Right lobe of liver (tissue), 6 donors: ENCODE data around the gene SSBP2. TPM values are rescaled to one million over a fixed set of nuclear protein-coding genes. Genes with fewer than 3 reads are reported as not detected.

ENCODE experiments used
- ATAC-seq, 4 donors: fragments of 200-7000 bp; cut with Tn5 transposase; one replicate each; pipeline ENCODE4 v1.9.1; 2020; ENCODE audit warnings: mild to moderate bottlenecking in 4 of 4, moderate library complexity in 4 of 4
- DNase-seq, 3 donors: peaks; one replicate each; pipeline ENCODE4 v3.0.0-alpha.2; 2020
- H3K27ac ChIP-seq, 3 donors: fragments of 200-600 bp; one replicate each; pipeline ENCODE4 v1.8.0; 2022
- H3K27me3 ChIP-seq, 2 donors: fragments of 200-600 bp; one replicate each; pipeline ENCODE4 v1.8.0; 2022
- H3K36me3 ChIP-seq, 4 donors: fragments of 200-600 bp; sonication (generic) in 1 of 4; one replicate each; pipeline versions ENCODE4 v1.5.1 to v1.8.0; 2017 to 2022; ENCODE audit warnings: control low read depth in 1 of 4
- H3K4me1 ChIP-seq, 4 donors: fragments of 200-600 bp; sonication (generic) in 1 of 4; one replicate each; pipeline versions ENCODE4 v1.5.1 to v1.8.0; 2017 to 2022; ENCODE audit warnings: control low read depth in 1 of 4
- H3K4me3 ChIP-seq, 3 donors: fragments of 200-600 bp; one replicate each; pipeline ENCODE4 v1.8.0; 2022
- H3K9me3 ChIP-seq, 4 donors: fragments of 200-600 bp; sonication (generic) in 1 of 4; one replicate each; pipeline versions ENCODE4 v1.5.1 to v1.8.0; 2017 to 2022; ENCODE audit warnings: control low read depth in 1 of 4
- POLR2A ChIP-seq: fragments of 450-650 bp; IDR thresholded peaks from one replicate; pipeline ENCODE4 v1.6.1; 2017; ENCODE audit warnings: antibody characterized with exemption, mild to moderate bottlenecking
- WGBS: methylation state at CpG from one replicate; pipeline ENCODE4 v1.1.6; 2018; ENCODE audit warnings: low coverage, low lambda C conversion rate; ENCODE audit not compliant: insufficient coverage; ENCODE audit errors: missing lambda C conversion rate; 5-methylcytosine and 5-hydroxymethylcytosine counted together
- intact Hi-C, 2 donors: fragments of 100-400 bp; cut with DNase I; formaldehyde crosslinking; loops; one replicate each; pipeline versions ENCODE4 v1.11.2 to v1.14.1; 2022
- total RNA-seq, 6 experiments: library from RNA; depleted of rRNA in 2 of 6; stranded (reverse); fragments of >200 nt in 2 of 6; fragmentation: NEBNext Ultra II Directional in 3 of 6; extraction: Animal tissue kit (Norgen Biotek cat#: 25700) in 3 of 6; gene quantifications; one replicate each; pipeline versions ENCODE4 v1.1.0 to v1.2.4, GENCODE V29; 2016 to 2023
- TF ChIP-seq, protein P1 (sequence below), 4 donors: fragments of 200-600 bp in 3 of 4; fragments of 450-650 bp in 1 of 4; IDR thresholded peaks; one replicate each; pipeline versions ENCODE4 v1.5.1 to v1.8.0; 2016 to 2022; ENCODE audit warnings: antibody characterized with exemption in 4 of 4, mild to moderate bottlenecking in 2 of 4
- donor health status: DM: no; HTN: yes; CAD: no.
- donor health status: DM: no; HTN: no; CAD: no.
- donor health status: DM: no; HTN: no; CAD: no.
- donor health status: DM: no; HTN: yes; CAD: no.
- donor health status: DM: no; HTN: yes; CAD: no.

Gene SSBP2
- total RNA-seq, 6 experiments from 2014 or later = 2.0 to 4.8 (median 3.7) TPM

DNA sequence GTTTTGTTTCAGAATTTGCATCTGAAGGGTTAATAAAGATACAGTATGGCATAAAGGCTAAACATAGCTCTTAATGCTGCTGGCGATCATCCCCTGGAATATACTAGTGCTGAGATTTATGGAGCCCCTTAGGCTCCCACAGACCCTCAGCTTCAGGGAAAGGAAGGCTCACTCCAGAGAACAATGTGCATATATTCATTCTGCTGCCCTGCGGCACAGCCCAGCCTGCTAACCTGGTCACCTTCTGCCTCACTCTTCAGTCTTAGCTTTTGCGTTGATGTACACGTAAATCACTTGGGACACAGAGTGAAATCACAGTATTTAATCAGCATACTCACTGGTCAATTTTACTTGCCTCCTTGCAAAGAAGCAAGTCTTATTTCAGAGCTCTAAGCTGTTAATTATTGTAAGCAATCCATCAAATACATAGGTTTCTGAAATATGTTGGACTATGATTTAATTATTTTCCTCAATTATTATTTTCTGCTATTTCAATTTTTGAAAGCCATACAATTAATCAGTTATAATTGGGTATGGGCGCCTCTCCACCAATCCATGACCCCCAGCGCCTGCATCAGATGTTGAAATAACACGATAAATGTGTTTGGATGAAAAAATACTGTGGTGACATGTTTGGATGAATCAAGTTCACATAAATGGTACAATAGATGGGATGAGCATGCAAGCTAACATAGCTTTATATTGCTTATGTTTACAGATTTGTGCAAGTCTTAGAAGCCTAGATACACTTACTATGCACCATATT lies 345.6 kb downstream of the SSBP2 start:
- H3K4me3 ChIP-seq = no peak overlapping the region
- 85% methylated on average over 7 of the region's 7 CpGs for WGBS
- intact Hi-C loops = no loop called here
- H3K36me3 ChIP-seq = no peaks in the 10 kb centered on the region
- peaks cover 0 to 26% (median 7%) of the 10 kb centered on the region in 4 donors for H3K4me1 ChIP-seq
- DNase-seq (no peak), ATAC-seq (no peak)
- no peaks in the 10 kb centered on the region for H3K9me3 ChIP-seq
- TF ChIP-seq, protein P1, sequence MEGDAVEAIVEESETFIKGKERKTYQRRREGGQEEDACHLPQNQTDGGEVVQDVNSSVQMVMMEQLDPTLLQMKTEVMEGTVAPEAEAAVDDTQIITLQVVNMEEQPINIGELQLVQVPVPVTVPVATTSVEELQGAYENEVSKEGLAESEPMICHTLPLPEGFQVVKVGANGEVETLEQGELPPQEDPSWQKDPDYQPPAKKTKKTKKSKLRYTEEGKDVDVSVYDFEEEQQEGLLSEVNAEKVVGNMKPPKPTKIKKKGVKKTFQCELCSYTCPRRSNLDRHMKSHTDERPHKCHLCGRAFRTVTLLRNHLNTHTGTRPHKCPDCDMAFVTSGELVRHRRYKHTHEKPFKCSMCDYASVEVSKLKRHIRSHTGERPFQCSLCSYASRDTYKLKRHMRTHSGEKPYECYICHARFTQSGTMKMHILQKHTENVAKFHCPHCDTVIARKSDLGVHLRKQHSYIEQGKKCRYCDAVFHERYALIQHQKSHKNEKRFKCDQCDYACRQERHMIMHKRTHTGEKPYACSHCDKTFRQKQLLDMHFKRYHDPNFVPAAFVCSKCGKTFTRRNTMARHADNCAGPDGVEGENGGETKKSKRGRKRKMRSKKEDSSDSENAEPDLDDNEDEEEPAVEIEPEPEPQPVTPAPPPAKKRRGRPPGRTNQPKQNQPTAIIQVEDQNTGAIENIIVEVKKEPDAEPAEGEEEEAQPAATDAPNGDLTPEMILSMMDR (IDR thresholded peaks at IDR 0.05) = no peak
- no peak for TF ChIP-seq POLR2A
- H3K27ac ChIP-seq = no peak overlapping the region
- H3K27me3 ChIP-seq = no peaks in the 10 kb centered on the region

DNA sequence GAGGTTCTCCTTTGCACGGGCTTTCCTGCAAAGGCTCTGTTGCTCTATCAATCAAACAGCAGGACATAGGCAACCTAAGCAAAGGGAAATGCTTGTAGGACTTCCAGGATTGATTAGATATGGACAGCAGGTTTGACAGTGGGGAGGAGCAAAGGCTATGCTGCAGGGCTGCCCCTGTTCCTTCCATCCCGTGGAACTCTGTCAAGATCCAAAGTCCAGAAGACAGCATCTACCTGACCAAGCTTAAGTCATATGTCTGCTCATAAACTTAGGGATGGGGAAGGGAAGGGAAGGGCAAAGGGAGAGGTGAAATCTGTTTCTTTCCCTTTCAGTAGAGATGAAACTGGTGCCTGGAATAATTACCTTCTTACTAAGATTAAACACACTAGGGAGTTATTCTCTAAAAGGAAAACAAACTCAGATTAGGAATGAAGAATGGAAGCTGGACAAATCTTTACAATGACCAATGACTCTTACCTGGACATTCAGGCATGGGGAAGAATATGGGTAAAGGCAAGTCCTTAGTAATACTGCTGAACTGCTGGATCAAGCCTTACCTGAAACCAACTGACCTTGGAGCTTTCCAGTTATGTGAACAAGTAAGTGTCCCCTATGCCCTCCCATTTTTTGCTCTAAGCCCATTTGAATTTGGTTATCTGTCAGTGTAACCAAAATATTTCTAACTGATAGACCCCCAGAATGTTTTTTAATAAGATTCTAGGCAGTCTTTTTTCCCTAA lies 348.5 kb downstream of the SSBP2 start:
- intact Hi-C loops = no loop called here
- Histone ChIP-seq H3K4me1 (peaks cover 0 to 8% (median 2%) of the 10 kb centered on the region in 4 donors), H3K4me3 (no peak overlapping the region), H3K36me3 (no peaks in the 10 kb centered on the region), H3K9me3 (no peaks in the 10 kb centered on the region), H3K27ac (no peak overlapping the region), H3K27me3 (no peaks in the 10 kb centered on the region)
- TF ChIP-seq, protein P1 (IDR thresholded peaks at IDR 0.05) = no peak
- no peak for TF ChIP-seq POLR2A
- no peak for DNase-seq
- 0% methylated on average over 2 of the region's 2 CpGs for WGBS
- peak; percentile 76 to 88 (median 81) for ATAC-seq

DNA sequence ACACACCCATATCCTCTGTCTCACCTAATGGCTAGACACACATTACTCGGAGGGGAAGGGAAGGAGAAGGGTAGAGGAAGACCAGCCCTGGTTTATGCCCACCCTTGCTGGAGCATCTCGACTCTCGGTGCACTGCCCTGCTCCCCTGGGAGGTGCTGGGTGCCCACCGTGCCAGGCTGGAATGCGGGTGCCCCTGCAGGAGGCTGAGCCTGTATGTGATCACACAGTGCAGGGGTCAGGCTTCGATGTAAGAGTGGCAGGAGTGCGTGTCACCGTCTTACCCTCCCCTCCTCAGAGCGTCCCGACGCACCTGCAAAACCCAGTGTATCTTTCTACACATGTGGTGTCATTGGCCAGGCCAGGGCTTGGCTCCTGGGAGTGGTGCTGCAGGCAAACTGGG lies 349.6 kb downstream of the SSBP2 start:
- 100% methylated on average over 1 of the region's 11 CpGs for whole genome bisulfite sequencing
- Histone ChIP-seq H3K27me3 (no peaks in the 10 kb centered on the region), H3K4me3 (no peak overlapping the region), H3K9me3 (no peaks in the 10 kb centered on the region), H3K4me1 (peaks cover 0 to 12% (median 4%) of the 10 kb centered on the region in 4 donors), H3K27ac (no peak overlapping the region), H3K36me3 (no peaks in the 10 kb centered on the region)
- intact Hi-C loops = no loop called here
- ATAC-seq (no peak), DNase-seq (no peak)
- TF ChIP-seq, protein P1 (IDR thresholded peaks at IDR 0.05) = no peak
- TF ChIP-seq POLR2A = no peak

DNA sequence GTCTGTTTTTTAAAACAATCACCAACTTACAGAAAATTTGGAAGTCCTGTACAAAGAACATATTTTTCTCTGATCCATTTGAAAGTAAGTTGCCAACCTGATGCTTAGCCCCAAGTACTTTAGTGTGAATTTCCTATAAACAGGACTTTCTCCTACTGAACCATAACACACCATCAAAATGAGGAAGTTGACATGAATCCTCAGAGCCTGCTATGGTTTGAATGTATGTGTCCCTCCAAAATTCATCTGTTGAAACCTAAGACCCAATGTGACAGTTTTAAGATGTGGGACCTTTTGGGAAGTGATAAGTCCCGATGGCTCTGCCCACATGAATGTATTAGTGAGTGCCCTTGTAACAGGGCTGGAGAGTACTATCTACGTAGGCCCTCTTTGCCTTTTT lies 350.5 kb downstream of the SSBP2 start:
- TF ChIP-seq, protein P1 (IDR thresholded peaks at IDR 0.05) = no peak
- no peak for TF ChIP-seq POLR2A
- intact Hi-C loops = no loop called here
- Histone ChIP-seq H3K9me3 (no peaks in the 10 kb centered on the region), H3K36me3 (no peaks in the 10 kb centered on the region), H3K27ac (no peak overlapping the region), H3K4me1 (peaks cover 0 to 12% (median 4%) of the 10 kb centered on the region in 4 donors), H3K4me3 (no peak overlapping the region), H3K27me3 (no peaks in the 10 kb centered on the region)
- no peak for ATAC-seq
- DNase-seq = no peak
- WGBS = 62% methylated on average over 2 of the region's 2 CpGs
